Endothelial cell of umbilical vein (primary cell): ENCODE results near the gene VPS8.

Experiments
- CTCF ChIP-seq, 2 donors: IDR thresholded peaks; 1 replicate in 1 of 2; 2 replicates in 1 of 2; pipeline ENCODE4 v1.5.1; 2011; ENCODE audit warnings: low read length in 2 of 2, mild to moderate bottlenecking in 2 of 2, moderate library complexity in 2 of 2, control low read depth in 1 of 2, inconsistent platforms in 1 of 2, low read depth in 1 of 2; ENCODE audit not compliant: insufficient read depth in 1 of 2; ENCODE audit errors: extremely low read depth in 1 of 2
- EZH2 ChIP-seq: IDR thresholded peaks from 2 replicates; pipeline ENCODE4 v1.6.1; 2012; ENCODE audit warnings: borderline replicate concordance, low read depth, mild to moderate bottlenecking, moderate library complexity, low read length, inconsistent platforms; ENCODE audit not compliant: severe bottlenecking
- FOS ChIP-seq: IDR thresholded peaks from 2 replicates; pipeline ENCODE4 v1.6.1; 2011; ENCODE audit warnings: mild to moderate bottlenecking, low read length, moderate library complexity, borderline replicate concordance; ENCODE audit not compliant: insufficient read depth
- JUN ChIP-seq: IDR thresholded peaks from 2 replicates; pipeline ENCODE4 v1.6.1; 2011; ENCODE audit warnings: borderline replicate concordance, low read depth; ENCODE audit not compliant: insufficient read length, insufficient read depth
- MYC ChIP-seq: IDR thresholded peaks from one replicate; pipeline ENCODE4 v1.6.1; 2011; ENCODE audit warnings: mild to moderate bottlenecking, low read depth, low read length
- POLR2A ChIP-seq: IDR thresholded peaks from 2 replicates; pipeline ENCODE4 v1.6.1; 2012; ENCODE audit warnings: low read depth, mild to moderate bottlenecking, control low read depth, low read length
- POLR2AphosphoS5 ChIP-seq: IDR thresholded peaks from 2 replicates; pipeline ENCODE4 v1.6.1; 2012; ENCODE audit warnings: low read depth, mild to moderate bottlenecking, control low read depth, low read length, moderate library complexity; ENCODE audit not compliant: insufficient read depth

- TF ChIP-seq CTCF (IDR thresholded peaks at IDR 0.05; ENCODE audit: extremely low read depth in 1 of 2, insufficient read depth in 1 of 2, low read depth in 1 of 2, low read length in 2 of 2) (no peak), FOS (no peak), POLR2A (no peak), EZH2 (no peak), JUN (no peak), POLR2AphosphoS5 (no peak), MYC (no peak)
These were observed 6.5 kb upstream of the VPS8 start for GRCh38 chr3:184805351-184806038.
